Panc1 (cell line): Measurements from ENCODE around the gene GADL1.

Experiments used
- TCF7L2 ChIP-seq: IDR thresholded peaks from 2 replicates; pipeline ENCODE4 v1.6.1; 2011; ENCODE audit warnings: mild to moderate bottlenecking, low read depth, low read length, inconsistent platforms
- TF ChIP-seq, protein P1 (sequence below): fragments of 450-650 bp; IDR thresholded peaks from 2 replicates; pipeline ENCODE4 v1.5.1; 2017; ENCODE audit warnings: mild to moderate bottlenecking

DNA sequence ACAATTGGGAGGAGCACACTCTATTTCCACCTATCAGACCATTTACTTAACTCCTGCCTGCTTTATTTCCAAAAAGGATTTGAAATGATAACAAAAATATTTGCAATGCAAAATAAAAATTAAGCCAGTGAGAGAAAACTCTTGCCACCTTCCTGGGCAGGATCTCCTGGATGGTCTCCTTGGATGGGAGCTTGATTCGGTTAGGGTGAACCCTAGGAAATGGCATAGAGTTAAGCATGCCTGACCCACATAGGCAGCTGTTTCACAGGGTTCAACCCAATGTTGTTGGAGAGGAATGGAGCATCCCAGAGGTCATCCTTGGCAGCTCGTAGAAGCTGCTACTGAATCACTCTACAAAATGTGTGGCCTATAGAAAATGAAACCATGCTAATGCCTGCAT lies 204.3 kb downstream of the GADL1 start:
- TF ChIP-seq, protein P1, sequence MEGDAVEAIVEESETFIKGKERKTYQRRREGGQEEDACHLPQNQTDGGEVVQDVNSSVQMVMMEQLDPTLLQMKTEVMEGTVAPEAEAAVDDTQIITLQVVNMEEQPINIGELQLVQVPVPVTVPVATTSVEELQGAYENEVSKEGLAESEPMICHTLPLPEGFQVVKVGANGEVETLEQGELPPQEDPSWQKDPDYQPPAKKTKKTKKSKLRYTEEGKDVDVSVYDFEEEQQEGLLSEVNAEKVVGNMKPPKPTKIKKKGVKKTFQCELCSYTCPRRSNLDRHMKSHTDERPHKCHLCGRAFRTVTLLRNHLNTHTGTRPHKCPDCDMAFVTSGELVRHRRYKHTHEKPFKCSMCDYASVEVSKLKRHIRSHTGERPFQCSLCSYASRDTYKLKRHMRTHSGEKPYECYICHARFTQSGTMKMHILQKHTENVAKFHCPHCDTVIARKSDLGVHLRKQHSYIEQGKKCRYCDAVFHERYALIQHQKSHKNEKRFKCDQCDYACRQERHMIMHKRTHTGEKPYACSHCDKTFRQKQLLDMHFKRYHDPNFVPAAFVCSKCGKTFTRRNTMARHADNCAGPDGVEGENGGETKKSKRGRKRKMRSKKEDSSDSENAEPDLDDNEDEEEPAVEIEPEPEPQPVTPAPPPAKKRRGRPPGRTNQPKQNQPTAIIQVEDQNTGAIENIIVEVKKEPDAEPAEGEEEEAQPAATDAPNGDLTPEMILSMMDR, result no peak
- no peak for TF ChIP-seq TCF7L2
